B cell (primary cell): Measurements from ENCODE around the gene PLTP. TPM values are rescaled to one million over a fixed set of nuclear protein-coding genes. Genes with fewer than 3 reads are reported as not detected.
A peak's percentile ranks its signal among the peaks of the same experiment; 100 is the strongest.

Source experiments
- ATAC-seq: fragments of 200-7000 bp; cut with Tn5 transposase; one replicate; pipeline ENCODE4 v1.10.0; 2021; ENCODE audit warnings: low read depth, mild to moderate bottlenecking, moderate number of reproducible peaks, moderate library complexity
- CTCF ChIA-PET: fragments of 350-600 bp; sonication (Branson Sonifier 250); formaldehyde crosslinking; loops from one replicate; lab custom pipeline; 2021; ENCODE audit warnings: antibody characterized with exemption, inconsistent platforms; lab: Charles Lee
- POLR2A ChIA-PET: fragments of 350-600 bp; sonication (Branson Sonifier 250); formaldehyde crosslinking; loops from one replicate; lab custom pipeline; 2021; ENCODE audit warnings: antibody characterized with exemption; lab: Charles Lee
- DNase-seq: peaks from one replicate; pipeline ENCODE4 v3.0.0; 2013
- H2AFZ ChIP-seq: 2 replicates; pipeline ENCODE4 v1.6.1; 2012; ENCODE audit warnings: mild to moderate bottlenecking, low read depth, low read length; ENCODE audit not compliant: insufficient read depth, poor library complexity, severe bottlenecking
- H3K27ac ChIP-seq, 2 donors: 1 replicate in 1 of 2; 2 replicates in 1 of 2; pipeline ENCODE4 v1.5.1; 2012 to 2013; ENCODE audit warnings: low read length in 2 of 2, mild to moderate bottlenecking in 2 of 2, moderate library complexity in 1 of 2
- H3K27me3 ChIP-seq, 4 experiments: fragments of 200-600 bp in 1 of 4; sonication (generic) in 1 of 4; replicated peaks in 1 of 4; 1 replicate in 2 of 4; 2 replicates in 2 of 4; pipeline versions ENCODE4 v1.6.1 to v1.7.0; 2013 to 2016; ENCODE audit warnings: low read length in 3 of 4, mild to moderate bottlenecking in 2 of 4, mixed read lengths in 1 of 4, moderate library complexity in 1 of 4; ENCODE audit not compliant: insufficient read depth in 4 of 4, control insufficient read depth in 3 of 4; ENCODE audit errors: control extremely low read depth in 1 of 4
- H3K36me3 ChIP-seq, 2 experiments: replicated peaks in 1 of 2; 1 replicate in 1 of 2; 2 replicates in 1 of 2; pipeline versions ENCODE4 v1.6.1 to v1.7.1; 2013; ENCODE audit warnings: low read length in 1 of 2; ENCODE audit not compliant: insufficient read depth in 2 of 2, control insufficient read depth in 1 of 2; ENCODE audit errors: control extremely low read depth in 1 of 2, extremely low read depth in 1 of 2
- H3K4me1 ChIP-seq, 2 donors: fragments of 200-600 bp in 1 of 2; sonication (generic) in 1 of 2; 1 replicate in 1 of 2; 2 replicates in 1 of 2; pipeline versions ENCODE4 v1.5.1 to v1.6.1; 2013 to 2017; ENCODE audit warnings: low read length in 2 of 2; ENCODE audit not compliant: control insufficient read depth in 2 of 2, insufficient read depth in 2 of 2
- H3K4me2 ChIP-seq: replicated peaks from 2 replicates; pipeline ENCODE3; 2012; ENCODE audit warnings: mild to moderate bottlenecking, low read depth, low read length; ENCODE audit not compliant: poor library complexity, severe bottlenecking
- H3K4me3 ChIP-seq, 5 experiments: fragments of 200-600 bp in 1 of 5; sonication (generic) in 1 of 5; 1 replicate in 3 of 5; 2 replicates in 2 of 5; pipeline versions ENCODE4 v1.5.1 to v1.7.0; 2011 to 2016; ENCODE audit warnings: low read length in 4 of 5, mild to moderate bottlenecking in 4 of 5, low read depth in 2 of 5, control low read depth in 1 of 5, moderate library complexity in 1 of 5; ENCODE audit not compliant: insufficient read depth in 1 of 5; ENCODE audit errors: control extremely low read depth in 1 of 5, extremely low read depth in 1 of 5
- H3K79me2 ChIP-seq: fragments of 200-600 bp; sonication (generic); one replicate; pipeline ENCODE4 v1.6.0; 2016; ENCODE audit warnings: low read length; ENCODE audit not compliant: control insufficient read depth, insufficient read depth
- H3K9ac ChIP-seq: fragments of 200-600 bp; sonication (generic); 2 replicates; pipeline ENCODE4 v1.6.1; 2017; ENCODE audit warnings: mild to moderate bottlenecking, low read length, moderate library complexity
- H3K9me3 ChIP-seq, 3 donors: one replicate each; pipeline versions ENCODE4 v1.6.1 to v1.7.1; 2013; ENCODE audit warnings: low read length in 2 of 3; ENCODE audit not compliant: control insufficient read depth in 2 of 3, insufficient read depth in 1 of 3; ENCODE audit errors: control extremely low read depth in 1 of 3
- H4K20me1 ChIP-seq: 2 replicates; pipeline ENCODE4 v1.6.0; 2012; ENCODE audit warnings: mild to moderate bottlenecking, low read length; ENCODE audit not compliant: insufficient read depth, control insufficient read depth, poor library complexity, severe bottlenecking
- H3K27ac Mint-ChIP-seq: one replicate; pipeline ENCODE4 v1.8.0; 2021; ENCODE audit warnings: mixed read lengths
- H3K27me3 Mint-ChIP-seq: one replicate; pipeline ENCODE4 v1.8.0; 2021; ENCODE audit warnings: mixed read lengths
- H3K4me1 Mint-ChIP-seq: one replicate; pipeline ENCODE4 v1.8.0; 2021; ENCODE audit warnings: mixed read lengths
- H3K4me3 Mint-ChIP-seq: one replicate; pipeline ENCODE4 v1.8.0; 2021; ENCODE audit warnings: mixed read lengths
- H3K9me3 Mint-ChIP-seq: one replicate; pipeline ENCODE4 v1.8.0; 2022; ENCODE audit warnings: mixed read lengths; ENCODE audit not compliant: insufficient read depth
- CTCF ChIP-seq: fragments of 200-600 bp; IDR thresholded peaks from one replicate; pipeline ENCODE4 v1.8.0; 2022; ENCODE audit warnings: antibody characterized with exemption, mild to moderate bottlenecking
- EZH2 ChIP-seq: IDR thresholded peaks from 2 replicates; pipeline ENCODE4 v1.6.1; 2012; ENCODE audit warnings: borderline replicate concordance, low read depth, mild to moderate bottlenecking, moderate library complexity, low read length; ENCODE audit not compliant: insufficient read depth, poor library complexity, severe bottlenecking
- WGBS: methylation state at CpG from one replicate; pipeline ENCODE4 v1.1.5; 2013; ENCODE audit warnings: missing lambda C conversion rate; ENCODE audit not compliant: insufficient coverage; 5-methylcytosine and 5-hydroxymethylcytosine counted together
- intact Hi-C: fragments of 100-400 bp; cut with micrococcal nuclease; formaldehyde crosslinking; loops from one replicate; pipeline ENCODE4 v1.10.0; 2022
- polyA plus RNA-seq: library from polyadenylated mRNA; depleted of rRNA; stranded (reverse); fragments of >200 nt; gene quantifications from 2 replicates; pipeline ENCODE4 v1.2.3, GENCODE V29; 2012
- total RNA-seq, 2 donors: library from RNA; stranded (reverse); fragments of 120-200 nt in 1 of 2; gene quantifications; 1 replicate in 1 of 2; 2 replicates in 1 of 2; pipeline versions ENCODE4 v1.2.3 to v1.2.4, GENCODE V29; 2013 to 2022

Gene PLTP
- total and polyA plus RNA-seq, 2 donors (not counting 1 experiment from before 2014, with no cell fraction given) = 1.4 to 4.0 TPM

- Histone ChIP-seq H3K4me1 (peaks cover 24 to 29% of the 10 kb centered on the region in 2 donors), H3K4me3 (peak overlapping the region; percentile 22 to 95 (median 78)), H4K20me1 (no peaks in the 10 kb centered on the region), H3K27me3 (no peaks in the 10 kb centered on the region), H3K4me2 (peak overlapping the region; percentile 99), H3K9ac (peak overlapping the region; percentile 85), H3K27ac (peak overlapping the region; percentile 51 to 80), H3K9me3 (no peaks in the 10 kb centered on the region), H2AFZ (peak overlapping the region; percentile 93), H3K79me2 (peaks cover 7% of the 10 kb centered on the region), H3K36me3 (peaks cover 0 to 24% of the 10 kb centered on the region in 2 experiments)
- H3K4me1 Mint-ChIP-seq = peaks cover 31% of the 10 kb centered on the region
- 5% methylated on average over 79 of the region's 79 CpGs for WGBS
- ChIA-PET POLR2A (interaction anchor here (0.5 to 5.3 kb wide), 10 partner anchors 9 to 483 kb away, joined by 3 to 41 read pairs (median 6); partner anchors contain the start of genes ACOT8, PCIF1, ZNF335 and ZSWIM1), CTCF (interaction anchor here (0.7 to 3.2 kb wide), 12 partner anchors 9 to 91 kb away, joined by 3 to 24 read pairs (median 6); partner anchors contain the start of gene ZSWIM1)
- H3K4me3 Mint-ChIP-seq = peak overlapping the region; percentile 97
- DNase-seq = peak; percentile 70
- peak overlapping the region; percentile 96 for H3K27ac Mint-ChIP-seq
- H3K9me3 Mint-ChIP-seq = no peaks in the 10 kb centered on the region
- intact Hi-C loops = loop anchor here (2.0 kb wide), 3 partner anchors 72 to 100 kb away; partner anchors contain the start of genes DNTTIP1 and WFDC3
- H3K27me3 Mint-ChIP-seq = no peaks in the 10 kb centered on the region
- no peak for TF ChIP-seq EZH2
- peak; percentile 46 for TF ChIP-seq CTCF
- peak; percentile 35 for ATAC-seq
Measured at GRCh38 chr20:45890077-45890984, 21.6 kb downstream of the PLTP start.
